ENCODE results near the gene FAM163A.
"Not testable (repeated sequence)": the region's sequence is repeated elsewhere in the genome, so short reads cannot be mapped to it uniquely, and the experiment has no call there.

The FAM163A gene

DNA sequence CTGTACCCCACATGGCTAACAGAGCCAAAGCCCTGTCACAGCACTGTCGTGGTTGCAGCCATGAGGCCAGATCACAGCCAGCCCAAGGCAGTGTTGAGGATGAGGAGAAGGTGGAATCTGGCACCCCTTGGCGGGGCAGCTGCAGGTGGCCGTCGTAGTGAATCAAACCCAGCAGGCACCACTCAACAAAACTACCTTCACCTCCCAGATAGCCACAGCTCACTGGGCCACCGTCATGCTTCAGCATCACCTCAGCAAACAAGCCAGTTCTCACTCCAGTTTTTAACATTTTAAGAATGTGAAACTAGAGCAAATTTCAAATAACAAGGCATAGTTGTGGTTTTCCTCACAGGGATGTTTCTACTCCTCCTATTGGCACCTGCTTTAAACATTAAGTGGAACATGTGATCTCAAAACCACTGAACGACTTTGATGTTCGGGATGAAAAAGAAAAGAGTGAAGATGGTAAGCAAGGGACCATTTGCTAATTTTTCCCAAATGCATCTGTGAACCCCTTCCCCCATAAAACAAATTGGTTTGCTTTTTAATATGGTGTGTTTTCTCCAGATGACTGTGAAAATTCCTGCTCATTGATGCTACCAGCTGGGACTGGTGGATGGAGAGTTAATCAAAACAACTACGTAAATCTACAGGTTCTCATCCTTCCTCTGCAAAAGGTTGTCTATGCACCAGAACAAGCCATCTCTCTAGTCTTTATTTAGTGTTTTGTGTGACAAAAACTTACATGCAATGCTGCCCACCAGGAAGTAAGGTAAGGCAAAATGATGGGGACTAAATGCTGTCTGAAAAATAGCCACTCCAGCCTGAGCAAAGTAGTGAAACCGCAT lies 89.0 kb downstream of the FAM163A start:
- FAIRE-seq: no peak
- DNase-seq (ENCODE audit: insufficient read length, low spot score): no peak

DNA sequence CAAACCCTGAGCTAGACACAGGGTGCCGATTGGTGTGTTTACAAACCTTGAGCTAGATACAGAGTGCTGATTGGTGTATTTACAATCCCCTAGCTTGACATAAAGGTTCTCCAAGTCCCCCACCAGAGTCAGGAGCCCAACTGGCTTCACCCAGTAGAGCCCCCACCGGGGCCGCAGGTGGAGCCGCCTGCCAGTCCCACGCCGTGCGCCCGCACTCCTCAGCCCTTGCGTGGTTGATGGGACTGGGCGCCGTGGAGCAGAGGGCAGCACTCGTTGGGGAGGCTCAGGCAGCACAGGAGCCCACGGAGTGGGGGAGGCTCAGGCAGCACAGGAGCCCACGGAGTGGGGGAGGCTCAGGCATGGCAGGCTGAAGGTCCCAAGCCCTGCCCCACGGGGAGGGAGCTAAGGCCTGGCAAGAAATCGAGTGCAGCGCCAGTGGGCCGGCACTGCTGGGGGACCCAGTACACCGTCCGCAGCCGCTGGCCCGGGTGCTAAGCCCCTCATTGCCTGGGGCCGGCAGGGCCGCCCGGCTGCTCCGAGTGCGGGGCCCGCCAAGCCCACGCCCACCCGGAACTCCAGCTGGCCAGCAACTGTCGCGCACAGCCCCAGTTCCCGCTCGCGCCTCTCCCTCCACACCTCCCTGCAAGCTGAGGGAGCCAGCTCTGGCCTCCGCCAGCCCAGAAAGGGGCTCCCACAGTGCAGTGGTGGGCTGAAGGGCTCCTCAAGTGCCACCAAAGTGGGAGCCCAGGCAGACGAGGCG lies 93.8 kb downstream of the FAM163A start:
- not testable (repeated sequence) for DNase-seq (ENCODE audit: insufficient read length, low spot score); FAIRE-seq

DNA sequence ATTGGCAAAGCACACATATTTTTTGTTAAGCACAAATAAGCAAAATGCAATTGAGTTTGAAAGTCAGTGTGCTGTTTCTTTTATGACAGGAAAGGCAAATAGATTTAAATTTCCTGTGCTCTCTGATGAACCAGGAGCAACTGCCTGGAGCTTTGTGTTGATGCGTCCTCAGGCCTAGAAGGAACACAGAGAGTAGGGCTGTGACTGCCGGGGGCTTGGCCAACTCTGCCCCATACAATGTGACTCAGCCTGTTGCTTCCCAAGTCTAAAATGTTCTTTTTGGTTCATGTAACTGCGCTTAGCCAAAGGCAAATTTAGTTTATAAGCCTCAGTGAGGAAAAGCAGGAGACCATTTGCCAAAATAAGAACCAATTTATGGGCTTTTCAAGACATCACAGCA lies 97.0 kb downstream of the FAM163A start:
- FAIRE-seq: no peak

DNA sequence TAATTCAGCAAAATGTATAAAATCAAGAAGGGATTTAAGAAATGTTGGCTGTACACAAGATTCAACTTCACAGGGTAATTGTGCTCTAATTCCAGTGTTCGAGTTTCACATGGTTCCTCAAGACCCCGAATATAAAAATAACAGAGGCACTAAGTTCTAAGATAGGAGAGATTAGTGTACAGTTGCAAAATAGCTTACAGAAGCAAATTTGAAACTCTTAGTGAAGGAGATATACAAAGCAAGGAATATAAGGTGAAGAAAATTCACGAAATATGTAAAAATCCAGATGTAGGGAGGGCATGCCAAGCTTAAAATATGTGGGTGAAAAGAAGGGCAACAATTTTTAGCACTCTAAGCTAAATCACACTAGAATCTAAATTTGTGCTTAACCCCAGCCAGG lies 105.1 kb downstream of the FAM163A start:
- FAIRE-seq: no peak
- DNase-seq (ENCODE audit: insufficient read length, low spot score): no peak

More for the DNA sequence above, 97.0 kb downstream of the FAM163A start:
- no peak for DNase-seq (ENCODE audit: insufficient read length, low spot score)

DNA sequence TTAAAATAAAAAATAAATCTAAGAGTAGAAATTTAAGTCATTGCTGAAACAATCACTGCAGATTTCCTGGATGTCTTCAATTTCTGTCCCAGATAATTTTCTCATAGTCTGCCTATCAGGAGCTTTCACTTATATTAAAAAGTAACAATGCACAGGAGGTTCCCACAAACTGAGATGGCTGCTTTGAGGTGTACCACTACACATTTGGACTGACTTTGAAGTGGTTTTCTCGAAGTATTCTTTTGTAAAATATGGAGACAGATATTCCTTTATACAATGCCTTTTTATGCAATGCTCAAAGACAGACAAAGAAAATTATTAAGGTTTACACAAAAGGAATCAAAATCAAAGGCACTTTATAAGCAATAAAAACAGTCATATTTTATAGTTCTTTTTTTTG lies 110.0 kb downstream of the FAM163A start:
- FAIRE-seq: no peak
- no peak for DNase-seq (ENCODE audit: insufficient read length, low spot score)

DNA sequence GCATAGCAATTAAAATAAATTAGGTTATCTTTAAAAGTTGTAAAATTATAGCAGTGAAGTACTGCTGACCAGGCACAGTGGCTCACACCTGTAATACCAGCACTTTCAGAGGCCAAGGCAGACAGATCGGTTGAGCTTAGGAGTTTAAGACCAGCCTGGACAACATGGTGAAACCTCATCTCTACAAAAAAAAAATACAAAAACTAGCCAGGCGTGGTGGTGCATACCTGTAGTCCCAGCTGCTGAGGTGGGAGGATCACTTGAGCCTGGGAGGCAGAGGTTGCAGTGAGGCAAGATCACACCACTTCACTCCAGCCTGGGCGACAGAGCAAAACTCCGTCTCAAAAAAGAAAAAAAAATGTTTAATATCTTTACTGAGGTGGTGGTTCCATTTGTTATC lies 112.7 kb downstream of the FAM163A start:
- not testable (repeated sequence) for DNase-seq (ENCODE audit: insufficient read length, low spot score); FAIRE-seq

DNA sequence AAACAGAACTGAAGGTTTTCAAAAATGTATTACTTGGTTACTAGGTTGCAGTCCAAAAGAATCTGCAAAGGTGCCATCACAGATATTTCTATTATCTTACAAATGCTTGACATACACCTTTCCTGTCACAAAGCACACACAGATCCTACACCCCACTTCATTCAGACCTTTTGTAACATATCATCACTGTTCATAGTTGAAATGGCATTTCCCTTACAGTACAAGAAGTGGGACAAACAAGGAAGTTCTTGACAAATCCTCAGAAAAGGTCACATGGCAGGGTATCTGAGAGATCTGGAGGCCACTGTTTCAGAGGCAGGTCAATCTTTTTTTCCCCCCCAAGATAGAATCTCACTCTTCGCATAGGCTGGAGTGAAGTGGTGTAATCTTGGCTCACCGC lies 113.2 kb downstream of the FAM163A start:
- no peak for FAIRE-seq
- no peak for DNase-seq (ENCODE audit: insufficient read length, low spot score)

DNA sequence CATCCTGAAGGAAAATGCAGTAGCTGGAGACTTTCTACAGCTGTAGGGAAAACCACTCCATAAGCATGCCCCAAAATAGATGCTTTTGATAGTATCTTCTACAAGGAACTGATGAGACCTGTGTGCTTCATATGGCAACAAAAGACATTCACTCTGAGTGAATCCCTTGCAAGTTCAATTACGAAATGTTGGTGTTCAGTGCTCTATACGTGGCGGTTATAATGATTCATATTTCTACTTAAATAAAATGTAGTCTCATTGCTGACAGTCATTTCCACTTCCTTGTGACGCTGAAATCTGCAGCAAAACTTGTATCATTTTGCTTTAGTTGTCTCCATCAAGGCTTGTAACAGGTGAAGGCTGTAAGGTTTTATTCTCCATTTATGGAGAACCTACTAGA lies 113.9 kb downstream of the FAM163A start:
- no peak for DNase-seq (ENCODE audit: insufficient read length, low spot score)
- FAIRE-seq: no peak

DNA sequence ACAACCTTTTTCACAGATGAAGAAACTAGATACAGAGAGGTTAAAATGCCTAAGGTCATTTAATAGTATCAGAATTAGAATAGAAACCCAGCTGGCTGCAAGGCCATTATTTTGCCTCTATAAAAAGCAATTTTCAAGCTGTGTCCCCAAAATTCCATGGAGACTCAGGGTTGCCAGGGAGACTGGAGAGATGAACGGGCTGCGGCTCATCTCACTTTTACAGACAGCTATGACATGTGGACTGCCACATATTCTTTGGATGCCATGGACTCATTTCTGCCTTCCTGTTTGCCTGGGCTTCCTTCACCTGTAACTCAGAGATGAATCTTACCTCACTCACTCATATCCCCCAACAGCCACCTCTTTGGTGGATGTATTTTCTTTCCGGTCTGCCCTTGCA lies 117.6 kb downstream of the FAM163A start:
- no peak for FAIRE-seq
- DNase-seq (ENCODE audit: insufficient read length, low spot score): no peak

DNA sequence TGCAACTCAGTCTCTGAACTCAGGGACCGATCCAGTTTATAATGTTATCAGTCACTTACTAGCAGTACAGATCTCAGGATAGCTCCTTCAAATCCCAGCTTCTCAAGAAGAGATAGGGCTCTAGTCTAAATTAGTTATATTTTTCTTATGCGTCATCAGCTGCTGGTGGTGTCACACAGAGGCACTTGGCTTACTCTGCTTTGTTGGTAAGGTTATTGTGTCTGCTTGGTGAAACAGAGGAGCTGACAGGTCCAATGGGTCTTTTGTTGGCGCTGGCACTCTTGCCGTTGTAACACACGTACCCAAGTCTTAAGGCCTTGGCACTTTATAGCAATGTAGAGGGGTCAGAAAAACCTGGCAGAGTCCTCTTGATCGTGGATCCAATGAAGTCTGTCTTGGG lies 122.3 kb downstream of the FAM163A start:
- FAIRE-seq: no peak
- no peak for DNase-seq (ENCODE audit: insufficient read length, low spot score)

Measured in HTR-8/SVneo (cell line).